ENCODE data around the gene SRGAP1.

SRGAP1 gene

GRCh38 chr12:63963868-63964267 lies 119.4 kb downstream of the SRGAP1 start:
- Histone ChIP-seq H3K79me2 (ENCODE audit: control insufficient read depth, insufficient read depth, low read length, unreplicated experiment) (peaks cover 62% of the 10 kb centered on the region), H2AFZ (ENCODE audit: low read length, unreplicated experiment) (no peak overlapping the region), H3K36me3 (ENCODE audit: insufficient read depth, low read length) (no peaks in the 10 kb centered on the region), H3K27ac (ENCODE audit: low read depth, low read length) (no peak overlapping the region), H3K4me1 (ENCODE audit: control insufficient read depth, insufficient read depth, low read length, unreplicated experiment) (peaks cover 47% of the 10 kb centered on the region), H3K4me3 (ENCODE audit: low read depth, low read length) (no peak overlapping the region), H3K27me3 (ENCODE audit: insufficient read depth, low read length) (no peaks in the 10 kb centered on the region)

- peaks cover 63% of the 10 kb centered on the region for H3K79me2 ChIP-seq (ENCODE audit: control insufficient read depth, insufficient read depth, low read length, unreplicated experiment)
- H3K36me3 ChIP-seq (ENCODE audit: insufficient read depth, low read length), result no peaks in the 10 kb centered on the region
- no peak overlapping the region for H2AFZ ChIP-seq (ENCODE audit: low read length, unreplicated experiment)
- H3K4me1 ChIP-seq (ENCODE audit: control insufficient read depth, insufficient read depth, low read length, unreplicated experiment), result peaks cover 47% of the 10 kb centered on the region
- no peaks in the 10 kb centered on the region for H3K27me3 ChIP-seq (ENCODE audit: insufficient read depth, low read length)
- no peak overlapping the region for H3K27ac ChIP-seq (ENCODE audit: low read depth, low read length)
- H3K4me3 ChIP-seq (ENCODE audit: low read depth, low read length), result no peak overlapping the region
These were observed 119.8 kb downstream of the SRGAP1 start for GRCh38 chr12:63964301-63964700.

DNA sequence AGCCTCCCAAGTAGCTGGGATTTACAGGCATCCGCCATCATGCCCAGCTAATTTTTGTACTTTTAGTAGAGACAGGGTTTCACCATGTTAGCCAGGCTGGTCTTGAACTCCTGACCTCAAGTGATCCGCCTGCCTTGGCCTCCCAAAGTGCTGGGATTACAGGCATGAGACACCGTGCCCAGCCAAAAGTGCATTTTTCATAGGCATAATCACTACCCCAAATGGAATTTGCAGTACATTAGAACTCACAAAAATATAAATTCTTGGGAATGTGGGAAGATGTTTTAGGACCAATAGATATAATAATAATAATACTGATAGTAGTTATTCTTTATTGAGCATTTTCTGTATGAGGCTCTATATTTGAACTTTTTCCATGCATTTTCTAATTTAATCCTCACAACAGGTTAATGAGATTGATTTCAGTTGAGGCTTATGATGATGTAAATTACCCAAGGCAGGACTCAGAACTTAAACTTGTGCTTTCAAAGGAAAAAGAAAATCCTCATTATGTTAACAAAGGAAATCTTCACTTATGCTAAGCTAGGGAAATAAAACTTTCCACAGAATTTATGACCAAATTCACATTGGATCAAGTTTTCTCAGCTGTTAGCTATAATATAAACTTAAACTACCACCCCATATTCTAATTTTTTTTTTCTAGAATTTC lies 121.6 kb downstream of the SRGAP1 start:
- Histone ChIP-seq H3K27me3 (ENCODE audit: insufficient read depth, low read length) (no peaks in the 10 kb centered on the region), H3K79me2 (ENCODE audit: control insufficient read depth, insufficient read depth, low read length, unreplicated experiment) (peaks cover 53% of the 10 kb centered on the region), H2AFZ (ENCODE audit: low read length, unreplicated experiment) (no peak overlapping the region), H3K36me3 (ENCODE audit: insufficient read depth, low read length) (no peaks in the 10 kb centered on the region), H3K4me1 (ENCODE audit: control insufficient read depth, insufficient read depth, low read length, unreplicated experiment) (peaks cover 51% of the 10 kb centered on the region), H3K4me3 (ENCODE audit: low read depth, low read length) (no peak overlapping the region), H3K27ac (ENCODE audit: low read depth, low read length) (peak overlapping the region; percentile 43)

DNA sequence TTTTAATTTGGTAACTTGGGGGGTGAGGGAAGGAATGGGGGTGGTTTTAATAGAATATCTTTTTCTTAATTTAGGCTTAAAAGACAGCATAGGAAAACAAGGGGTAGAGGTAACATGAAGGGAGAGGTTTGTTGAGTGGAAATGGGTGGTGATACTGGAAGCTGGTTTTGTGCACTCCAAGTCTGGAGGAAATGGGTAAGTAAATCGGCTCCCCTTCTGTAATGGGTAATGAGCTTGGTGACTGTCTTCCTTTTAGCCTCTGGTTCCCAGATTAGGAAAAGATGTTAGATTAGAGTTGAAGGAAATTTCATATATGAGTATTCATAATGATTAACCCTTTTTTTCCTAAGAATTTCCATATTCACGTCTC lies 122.1 kb downstream of the SRGAP1 start:
- Histone ChIP-seq H3K27ac (ENCODE audit: low read depth, low read length) (peak overlapping the region; percentile 43), H3K4me1 (ENCODE audit: control insufficient read depth, insufficient read depth, low read length, unreplicated experiment) (peaks cover 45% of the 10 kb centered on the region), H3K79me2 (ENCODE audit: control insufficient read depth, insufficient read depth, low read length, unreplicated experiment) (peaks cover 50% of the 10 kb centered on the region)

GRCh38 chr12:63967358-63968145 lies 123.1 kb downstream of the SRGAP1 start:
- peak overlapping the region; percentile 43 for H3K27ac ChIP-seq (ENCODE audit: low read depth, low read length)
- H3K4me3 ChIP-seq (ENCODE audit: low read depth, low read length), result no peak overlapping the region; the same call in 1 of the 2 replicates

More for the DNA sequence above, 122.1 kb downstream of the SRGAP1 start:
- no peaks in the 10 kb centered on the region for H3K27me3 ChIP-seq (ENCODE audit: insufficient read depth, low read length)
- H3K36me3 ChIP-seq (ENCODE audit: insufficient read depth, low read length), result no peaks in the 10 kb centered on the region
- H3K4me3 ChIP-seq (ENCODE audit: low read depth, low read length), result no peak overlapping the region
- no peak overlapping the region for H2AFZ ChIP-seq (ENCODE audit: low read length, unreplicated experiment)

DNA sequence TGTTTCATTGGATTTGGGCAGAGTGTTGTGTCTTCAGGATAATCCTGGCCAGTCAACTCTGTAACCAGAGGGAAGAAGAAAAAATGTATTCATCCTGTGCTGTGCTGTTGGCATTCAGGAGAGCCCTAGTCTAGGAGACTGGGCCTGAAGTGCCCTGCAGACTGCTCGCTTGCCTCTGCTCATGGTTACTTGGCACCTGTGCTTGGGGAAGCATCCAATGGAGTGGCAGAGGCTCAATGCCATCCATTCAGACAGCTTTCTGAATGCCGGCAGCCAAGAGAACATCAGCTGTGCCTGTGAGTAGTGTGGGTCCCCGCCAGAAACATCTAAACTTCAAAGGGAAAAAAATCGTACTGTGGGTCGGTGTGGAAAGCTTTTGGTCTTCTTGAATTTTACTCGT lies 124.2 kb downstream of the SRGAP1 start:
- Histone ChIP-seq H2AFZ (ENCODE audit: low read length, unreplicated experiment) (no peak overlapping the region), H3K27ac (ENCODE audit: low read depth, low read length) (no peak overlapping the region), H3K27me3 (ENCODE audit: insufficient read depth, low read length) (no peaks in the 10 kb centered on the region), H3K36me3 (ENCODE audit: insufficient read depth, low read length) (no peaks in the 10 kb centered on the region), H3K4me1 (ENCODE audit: control insufficient read depth, insufficient read depth, low read length, unreplicated experiment) (peaks cover 45% of the 10 kb centered on the region), H3K79me2 (ENCODE audit: control insufficient read depth, insufficient read depth, low read length, unreplicated experiment) (peaks cover 41% of the 10 kb centered on the region), H3K4me3 (ENCODE audit: low read depth, low read length) (no peak overlapping the region)

More at GRCh38 chr12:63967358-63968145, 123.1 kb downstream of the SRGAP1 start:
- Histone ChIP-seq H3K79me2 (ENCODE audit: control insufficient read depth, insufficient read depth, low read length, unreplicated experiment) (peaks cover 43% of the 10 kb centered on the region), H3K27me3 (ENCODE audit: insufficient read depth, low read length) (no peaks in the 10 kb centered on the region), H3K36me3 (ENCODE audit: insufficient read depth, low read length) (no peaks in the 10 kb centered on the region), H3K4me1 (ENCODE audit: control insufficient read depth, insufficient read depth, low read length, unreplicated experiment) (peaks cover 43% of the 10 kb centered on the region), H2AFZ (ENCODE audit: low read length, unreplicated experiment) (no peak overlapping the region)

GRCh38 chr12:63976902-63977395 lies 132.4 kb downstream of the SRGAP1 start:
- peaks cover 46% of the 10 kb centered on the region for H3K4me1 ChIP-seq (ENCODE audit: control insufficient read depth, insufficient read depth, low read length, unreplicated experiment)
- no peaks in the 10 kb centered on the region for H3K27me3 ChIP-seq (ENCODE audit: insufficient read depth, low read length)
- H2AFZ ChIP-seq (ENCODE audit: low read length, unreplicated experiment), result no peak overlapping the region
- peak overlapping the region; percentile 79 for H3K27ac ChIP-seq (ENCODE audit: low read depth, low read length)
- peaks cover 41% of the 10 kb centered on the region for H3K79me2 ChIP-seq (ENCODE audit: control insufficient read depth, insufficient read depth, low read length, unreplicated experiment)
- H3K4me3 ChIP-seq (ENCODE audit: low read depth, low read length), result no peak overlapping the region
- H3K36me3 ChIP-seq (ENCODE audit: insufficient read depth, low read length), result 0 out of 2 replicates have a peak, but pooled peaks cover 2% of the 10 kb centered on the region

DNA sequence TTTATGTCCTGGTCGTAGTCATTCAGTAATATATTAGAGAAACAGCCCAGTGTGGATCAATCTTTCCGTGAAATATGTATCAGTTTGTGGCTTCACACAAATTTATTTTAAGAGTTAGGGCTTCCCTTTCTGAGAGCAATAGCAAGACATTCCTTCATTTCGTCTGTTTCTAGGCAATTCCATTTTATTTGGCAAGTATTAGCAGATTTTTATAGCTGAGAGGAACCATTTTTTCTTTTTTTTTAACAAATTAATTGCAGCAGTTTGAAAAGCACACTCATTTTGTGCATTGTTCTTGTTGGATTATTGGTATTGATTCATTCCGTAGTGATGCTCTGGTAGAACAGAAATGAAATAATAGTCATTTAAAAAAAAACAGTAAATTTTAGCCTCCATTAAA lies 132.9 kb downstream of the SRGAP1 start:
- Histone ChIP-seq H3K4me1 (ENCODE audit: control insufficient read depth, insufficient read depth, low read length, unreplicated experiment) (peaks cover 48% of the 10 kb centered on the region), H3K79me2 (ENCODE audit: control insufficient read depth, insufficient read depth, low read length, unreplicated experiment) (peaks cover 43% of the 10 kb centered on the region), H3K4me3 (ENCODE audit: low read depth, low read length) (no peak overlapping the region), H3K36me3 (ENCODE audit: insufficient read depth, low read length) (0 out of 2 replicates have a peak, but pooled peaks cover 2% of the 10 kb centered on the region), H3K27me3 (ENCODE audit: insufficient read depth, low read length) (no peaks in the 10 kb centered on the region), H3K27ac (ENCODE audit: low read depth, low read length) (peak overlapping the region; percentile 79), H2AFZ (ENCODE audit: low read length, unreplicated experiment) (no peak overlapping the region)

- H3K36me3 ChIP-seq (ENCODE audit: insufficient read depth, low read length), result 0 out of 2 replicates have a peak, but pooled peaks cover 2% of the 10 kb centered on the region
- peak overlapping the region; percentile 79 for H3K27ac ChIP-seq (ENCODE audit: low read depth, low read length)
- H3K79me2 ChIP-seq (ENCODE audit: control insufficient read depth, insufficient read depth, low read length, unreplicated experiment), result peaks cover 50% of the 10 kb centered on the region
- H3K27me3 ChIP-seq (ENCODE audit: insufficient read depth, low read length), result no peaks in the 10 kb centered on the region
- H3K4me1 ChIP-seq (ENCODE audit: control insufficient read depth, insufficient read depth, low read length, unreplicated experiment), result peaks cover 49% of the 10 kb centered on the region
- H2AFZ ChIP-seq (ENCODE audit: low read length, unreplicated experiment), result no peak overlapping the region
- 0 out of 2 replicates have a peak overlapping the region, but pooled peaks have one; percentile 30 for H3K4me3 ChIP-seq (ENCODE audit: low read depth, low read length)
These were observed 134.0 kb downstream of the SRGAP1 start for GRCh38 chr12:63978519-63978918.

DNA sequence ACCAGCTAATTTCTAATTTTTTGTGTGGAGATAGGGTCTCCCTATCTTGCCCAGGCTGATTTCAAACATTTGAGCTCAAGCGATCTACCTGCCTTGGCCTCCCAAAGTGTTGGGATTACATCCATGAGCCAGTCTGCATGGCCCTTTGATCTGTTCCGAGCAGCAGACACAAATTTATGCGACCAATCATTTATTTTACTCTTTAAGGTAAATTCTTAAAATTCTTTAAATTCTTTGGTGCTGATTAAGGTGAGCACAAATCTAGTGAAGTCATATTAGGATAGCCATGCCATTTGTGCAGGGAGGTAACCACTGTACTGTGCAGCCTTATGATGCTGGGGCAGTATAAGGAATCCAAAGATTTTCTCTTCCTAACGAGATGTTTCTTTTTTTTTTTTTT lies 135.7 kb downstream of the SRGAP1 start:
- Histone ChIP-seq H2AFZ (ENCODE audit: low read length, unreplicated experiment) (no peak overlapping the region), H3K4me1 (ENCODE audit: control insufficient read depth, insufficient read depth, low read length, unreplicated experiment) (peaks cover 43% of the 10 kb centered on the region), H3K27me3 (ENCODE audit: insufficient read depth, low read length) (no peaks in the 10 kb centered on the region), H3K4me3 (ENCODE audit: low read depth, low read length) (no peak overlapping the region), H3K27ac (ENCODE audit: low read depth, low read length) (no peak overlapping the region), H3K79me2 (ENCODE audit: control insufficient read depth, insufficient read depth, low read length, unreplicated experiment) (peaks cover 56% of the 10 kb centered on the region), H3K36me3 (ENCODE audit: insufficient read depth, low read length) (peaks cover 10% of the 10 kb centered on the region; the same call in 1 of the 2 replicates)

All from ACC112 (cell line).